HG02759 (cell line): ENCODE results near the gene SEPTIN7.

Experiments
- ATAC-seq: cut with Tn5 transposase; IDR thresholded peaks from one replicate; pipeline ENCODE4 v1.9.1; 2021; ENCODE audit warnings: mild to moderate bottlenecking, moderate library complexity; ENCODE audit not compliant: unreplicated experiment

Gene SEPTIN7

DNA sequence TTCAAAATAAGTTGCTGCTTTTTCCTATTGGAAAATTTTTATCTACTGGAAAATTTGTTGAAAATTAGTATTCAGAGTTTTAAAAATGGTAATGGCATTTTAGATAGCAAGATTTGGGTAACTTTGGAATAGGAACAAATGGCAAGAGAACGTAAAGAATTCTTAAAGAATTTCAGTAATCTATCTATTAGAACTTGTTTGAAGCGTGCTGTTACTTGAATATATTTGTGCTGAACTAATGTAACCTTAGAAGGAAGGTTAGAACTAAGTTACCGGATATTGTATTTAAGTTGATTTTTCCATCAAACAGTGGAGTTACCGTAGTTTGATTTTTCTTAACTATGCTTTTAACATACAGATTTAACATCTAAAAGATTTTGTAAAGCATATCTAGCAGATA, 25.9 kb downstream of the SEPTIN7 start:
- ATAC-seq, result no peak

DNA sequence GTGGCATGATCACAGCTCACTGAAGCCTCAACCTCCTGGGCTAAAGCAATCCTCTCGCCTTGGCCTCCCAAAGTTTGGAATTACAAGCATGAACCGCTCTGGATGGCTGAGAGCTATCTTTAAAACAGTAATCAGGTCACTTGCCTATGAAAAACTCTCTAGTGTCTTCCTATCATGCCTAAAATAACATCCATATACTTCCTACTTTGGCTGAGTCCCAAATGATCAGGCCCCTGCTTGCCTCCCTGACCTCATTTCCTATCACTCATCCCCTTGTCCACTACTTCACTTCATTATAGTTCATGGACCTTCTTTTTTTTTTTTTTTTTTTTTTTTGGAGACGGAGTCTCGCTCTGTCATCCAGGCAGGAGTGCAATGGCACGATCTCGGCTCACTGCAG, 28.0 kb downstream of the SEPTIN7 start:
- no peak for ATAC-seq

GRCh38 chr7:35831208-35831607, 30.4 kb downstream of the SEPTIN7 start:
- ATAC-seq, result no peak

DNA sequence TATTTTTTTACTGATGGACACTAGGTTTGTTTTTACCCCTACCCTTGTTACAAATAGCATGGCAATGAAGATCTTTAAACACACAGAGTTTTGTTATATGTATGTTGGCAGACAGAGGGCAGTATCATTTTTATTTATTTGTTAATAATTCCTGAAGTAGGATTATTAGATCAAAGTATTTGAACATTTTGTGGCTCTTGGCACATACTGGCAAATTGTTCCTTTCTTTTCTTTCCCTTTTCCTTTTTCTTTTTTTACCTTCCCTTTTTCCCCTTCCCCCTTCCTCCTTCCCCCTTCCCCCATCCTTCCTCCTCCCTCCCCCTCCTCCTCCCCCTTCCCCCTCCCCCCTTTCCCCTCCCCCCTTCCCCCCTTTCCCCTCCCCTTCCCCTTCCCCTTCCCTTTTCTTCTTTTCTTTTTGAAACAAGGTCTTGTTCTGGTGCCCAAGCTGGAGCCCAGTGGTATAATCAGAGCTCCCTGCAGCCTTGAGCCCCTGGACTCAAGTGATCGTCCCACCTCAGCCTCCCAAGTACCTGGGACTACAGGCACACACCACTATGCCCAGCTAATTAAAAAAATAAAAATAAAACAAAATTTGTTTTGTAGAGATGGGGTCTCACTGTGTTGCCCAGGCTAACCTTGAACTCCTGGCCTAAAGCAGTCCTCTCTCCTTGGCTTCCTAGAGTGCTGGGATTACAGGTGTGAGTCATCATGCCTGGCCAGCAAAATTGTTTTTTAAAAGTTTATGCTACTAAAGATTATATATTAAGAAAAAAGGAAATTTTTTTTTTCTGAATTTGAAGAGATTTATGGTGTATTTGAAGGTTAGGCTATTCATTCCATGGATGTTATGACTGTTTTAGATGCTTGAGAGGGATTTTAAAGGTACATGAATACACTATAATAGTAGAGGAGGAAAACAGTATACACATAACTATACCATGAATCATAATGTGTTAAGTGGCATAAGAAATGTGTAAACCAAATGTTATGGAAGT, 39.3 kb downstream of the SEPTIN7 start:
- ATAC-seq, result no peak

- ATAC-seq, result no peak
These were observed 46.1 kb downstream of the SEPTIN7 start for GRCh38 chr7:35846816-35847412.

DNA sequence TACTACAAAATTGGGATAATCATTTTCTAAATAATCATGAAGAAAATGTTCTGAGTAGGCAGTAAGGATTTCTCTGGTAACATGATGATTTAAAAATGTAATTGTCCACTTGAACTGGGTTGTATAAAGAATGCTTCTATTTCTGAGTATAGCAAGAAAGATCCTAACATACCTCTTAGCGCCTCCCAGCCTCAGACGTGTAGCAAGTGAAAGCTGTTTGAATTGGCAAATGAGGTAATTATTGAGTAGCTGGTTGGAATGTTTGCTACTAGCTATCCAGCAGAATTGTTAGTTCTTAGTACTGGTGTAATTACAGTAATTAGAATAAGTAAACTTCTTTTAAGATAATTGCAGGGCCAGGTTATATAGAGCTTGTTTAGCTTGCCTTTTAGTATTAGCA, 47.9 kb downstream of the SEPTIN7 start:
- ATAC-seq, result no peak

GRCh38 chr7:35849158-35849831, 48.4 kb downstream of the SEPTIN7 start:
- ATAC-seq, result no peak

GRCh38 chr7:35849954-35850353, 49.1 kb downstream of the SEPTIN7 start:
- no peak for ATAC-seq
